Choroid plexus epithelial cell (primary cell): ENCODE data around the gene DMBT1.

Experiments
- DNase-seq: peaks from one replicate; pipeline ENCODE4 v3.0.0-alpha.2; 2010; ENCODE audit warnings: low read depth
- H3K4me3 ChIP-seq: 2 replicates; pipeline ENCODE4 v1.5.1; 2011; ENCODE audit warnings: low read depth, mild to moderate bottlenecking, control low read depth, low read length, moderate library complexity
- CTCF ChIP-seq: conservative IDR thresholded peaks from 2 replicates; pipeline ENCODE4 v1.5.1; 2011; ENCODE audit warnings: low read depth, mild to moderate bottlenecking, control low read depth, inconsistent platforms, low read length, moderate library complexity

DMBT1 gene

GRCh38 chr10:122658356-122659049 is 97.9 kb downstream of the DMBT1 start:
- no peak overlapping the region for H3K4me3 ChIP-seq
- no peak for DNase-seq
- no peak for TF ChIP-seq CTCF

- TF ChIP-seq CTCF: no peak
- DNase-seq: no peak
- no peak overlapping the region for H3K4me3 ChIP-seq
Observed at GRCh38 chr10:122659126-122659525, 98.6 kb downstream of the DMBT1 start.

GRCh38 chr10:122659651-122660050 is 99.1 kb downstream of the DMBT1 start:
- DNase-seq: no peak
- TF ChIP-seq CTCF: no peak
- no peak overlapping the region for H3K4me3 ChIP-seq

GRCh38 chr10:122660696-122661095 is 100.1 kb downstream of the DMBT1 start:
- DNase-seq: no peak
- no peak for TF ChIP-seq CTCF
- no peak overlapping the region for H3K4me3 ChIP-seq

- DNase-seq: no peak
- H3K4me3 ChIP-seq: no peak overlapping the region
- no peak for TF ChIP-seq CTCF
Observed at GRCh38 chr10:122662231-122662630, 101.7 kb downstream of the DMBT1 start.

GRCh38 chr10:122663516-122664130 is 103.1 kb downstream of the DMBT1 start:
- no peak overlapping the region for H3K4me3 ChIP-seq
- TF ChIP-seq CTCF: no peak
- DNase-seq: no peak

- DNase-seq: no peak
Observed at GRCh38 chr10:122664501-122664900, 103.9 kb downstream of the DMBT1 start.

More at GRCh38 chr10:122664501-122664900, 103.9 kb downstream of the DMBT1 start:
- H3K4me3 ChIP-seq: no peak overlapping the region
- TF ChIP-seq CTCF: no peak
